Measurements from ENCODE around the gene SCT. TPM values are rescaled to one million over a fixed set of nuclear protein-coding genes. Genes with fewer than 3 reads are reported as not detected.

The SCT gene
- polyA plus RNA-seq, 1 donor from 2014 or later: not detected

DNA sequence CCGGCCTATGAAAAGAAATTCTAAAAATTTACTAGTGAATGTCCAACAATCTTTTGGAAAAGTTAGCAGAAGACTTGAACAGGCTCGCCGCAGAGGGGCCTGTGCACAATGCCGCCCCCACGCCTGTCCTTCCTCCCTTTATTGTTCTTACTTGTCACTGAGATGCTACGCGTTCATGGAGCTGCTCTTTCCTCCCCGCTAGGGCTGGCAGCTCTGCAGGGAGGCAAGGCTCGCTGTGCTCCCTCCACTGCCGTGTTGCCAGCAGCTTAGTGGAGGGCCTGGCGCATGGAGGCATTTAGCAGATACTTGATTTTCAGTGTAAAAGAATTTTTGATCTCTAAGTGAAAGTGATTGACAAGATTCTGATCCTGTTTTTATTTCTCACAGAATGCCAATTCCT lies 36.0 kb downstream of the SCT start:
- TF ChIP-seq SMC3 (conservative IDR thresholded peaks at IDR 0.05; ENCODE audit: poor library complexity) (no peak), POLR2AphosphoS5 (IDR thresholded peaks at IDR 0.05) (no peak), CTCF (IDR thresholded peaks at IDR 0.05; ENCODE audit: poor library complexity, severe bottlenecking) (no peak), RAD21 (conservative IDR thresholded peaks at IDR 0.05) (no peak), EZH2 (IDR thresholded peaks at IDR 0.05; ENCODE audit: borderline replicate concordance, insufficient read depth, low read length, poor library complexity, severe bottlenecking) (no peak)
- Histone ChIP-seq H3K9me2 (ENCODE audit: insufficient read depth, low read length) (no peaks in the 10 kb centered on the region), H3K27me3 (ENCODE audit: insufficient read depth, low read depth, low read length) (no peaks in the 10 kb centered on the region), H3K27ac (ENCODE audit: low read length) (no peak overlapping the region), H3K4me2 (ENCODE audit: low read length) (no peak overlapping the region), H2AFZ (ENCODE audit: low read depth, low read length) (no peak overlapping the region), H3K9me3 (ENCODE audit: low read length) (no peaks in the 10 kb centered on the region), H4K20me1 (ENCODE audit: insufficient read depth) (no peaks in the 10 kb centered on the region), H3K4me3 (ENCODE audit: low read length) (no peak overlapping the region), H3K79me2 (replicated peaks; ENCODE audit: insufficient read depth, low read length) (no peaks in the 10 kb centered on the region), H3K36me3 (ENCODE audit: insufficient read depth, low read length) (peaks cover 4% of the 10 kb centered on the region), H3K9ac (ENCODE audit: low read length) (no peak overlapping the region), H3F3A (ENCODE audit: insufficient read depth, low read length, poor library complexity, severe bottlenecking) (no peaks in the 10 kb centered on the region)

- Histone ChIP-seq H3K36me3 (ENCODE audit: insufficient read depth, low read length) (no peaks in the 10 kb centered on the region), H3F3A (ENCODE audit: insufficient read depth, low read length, poor library complexity, severe bottlenecking) (no peaks in the 10 kb centered on the region), H3K4me2 (ENCODE audit: low read length) (no peak overlapping the region), H3K79me2 (replicated peaks; ENCODE audit: insufficient read depth, low read length) (no peaks in the 10 kb centered on the region), H3K4me3 (ENCODE audit: low read length) (no peak overlapping the region), H4K20me1 (ENCODE audit: insufficient read depth) (no peaks in the 10 kb centered on the region), H3K9me2 (ENCODE audit: insufficient read depth, low read length) (no peaks in the 10 kb centered on the region), H3K27ac (ENCODE audit: low read length) (no peak overlapping the region), H3K27me3 (ENCODE audit: insufficient read depth, low read depth, low read length) (no peaks in the 10 kb centered on the region), H3K9me3 (ENCODE audit: low read length) (no peaks in the 10 kb centered on the region), H3K9ac (ENCODE audit: low read length) (no peak overlapping the region), H2AFZ (ENCODE audit: low read depth, low read length) (no peak overlapping the region)
- no peak for TF ChIP-seq CTCF (IDR thresholded peaks at IDR 0.05; ENCODE audit: poor library complexity, severe bottlenecking)
- no peak for TF ChIP-seq POLR2AphosphoS5 (IDR thresholded peaks at IDR 0.05)
- no peak for TF ChIP-seq TAF1 (IDR thresholded peaks at IDR 0.05; ENCODE audit: low read depth)
- TF ChIP-seq EP300 (conservative IDR thresholded peaks at IDR 0.05; ENCODE audit: poor library complexity, severe bottlenecking): no peak
- TF ChIP-seq MXI1 (conservative IDR thresholded peaks at IDR 0.05; ENCODE audit: poor library complexity, severe bottlenecking): no peak
These were observed 37.2 kb downstream of the SCT start for GRCh38 chr11:589798-590197.

GRCh38 chr11:587978-588380 lies 39.0 kb downstream of the SCT start:
- Histone ChIP-seq H3K4me3 (ENCODE audit: low read length) (no peak overlapping the region), H3K9ac (ENCODE audit: low read length) (no peak overlapping the region), H3K79me2 (replicated peaks; ENCODE audit: insufficient read depth, low read length) (no peaks in the 10 kb centered on the region), H3K36me3 (ENCODE audit: insufficient read depth, low read length) (peaks cover 4% of the 10 kb centered on the region), H3K27ac (ENCODE audit: low read length) (no peak overlapping the region), H3K4me2 (ENCODE audit: low read length) (no peak overlapping the region), H4K20me1 (ENCODE audit: insufficient read depth) (no peaks in the 10 kb centered on the region), H3K27me3 (ENCODE audit: insufficient read depth, low read depth, low read length) (no peaks in the 10 kb centered on the region), H3K9me2 (ENCODE audit: insufficient read depth, low read length) (no peaks in the 10 kb centered on the region), H2AFZ (ENCODE audit: low read depth, low read length) (no peak overlapping the region), H3F3A (ENCODE audit: insufficient read depth, low read length, poor library complexity, severe bottlenecking) (no peaks in the 10 kb centered on the region), H3K9me3 (ENCODE audit: low read length) (no peaks in the 10 kb centered on the region)
- no peak for TF ChIP-seq EZH2 (IDR thresholded peaks at IDR 0.05; ENCODE audit: borderline replicate concordance, insufficient read depth, low read length, poor library complexity, severe bottlenecking)
- no peak for TF ChIP-seq TAF1 (IDR thresholded peaks at IDR 0.05; ENCODE audit: low read depth)
- TF ChIP-seq MXI1 (conservative IDR thresholded peaks at IDR 0.05; ENCODE audit: poor library complexity, severe bottlenecking): no peak
- no peak for TF ChIP-seq EP300 (conservative IDR thresholded peaks at IDR 0.05; ENCODE audit: poor library complexity, severe bottlenecking)
- TF ChIP-seq RAD21 (conservative IDR thresholded peaks at IDR 0.05): no peak
- no peak for TF ChIP-seq POLR2AphosphoS5 (IDR thresholded peaks at IDR 0.05)

All from neural cell (in vitro differentiated cells).